Liver (tissue), 3 donors: ENCODE measurements around the gene ADGRF4.

Experiments
- ATF3 ChIP-seq: IDR thresholded peaks from 2 replicates; pipeline ENCODE4 v1.6.1; 2016; ENCODE audit warnings: antibody characterized with exemption
- CTCF ChIP-seq: fragments of 150-350 bp; IDR thresholded peaks from 2 replicates; pipeline ENCODE4 v1.5.1; 2017; ENCODE audit warnings: improper control_type of control experiment, low read depth, low read length; ENCODE audit not compliant: missing input control
- GABPA ChIP-seq, 2 donors: IDR thresholded peaks in 1 of 2; conservative IDR thresholded peaks in 1 of 2; 2 replicates each; pipeline ENCODE4 v1.6.1; 2016; ENCODE audit warnings: antibody characterized with exemption in 2 of 2, mild to moderate bottlenecking in 1 of 2, moderate library complexity in 1 of 2
- NR2F2 ChIP-seq: IDR thresholded peaks from 2 replicates; pipeline ENCODE4 v1.6.1; 2016; ENCODE audit warnings: antibody characterized with exemption
- RAD21 ChIP-seq, 2 donors: IDR thresholded peaks; 2 replicates each; pipeline ENCODE4 v1.6.1; 2016; ENCODE audit warnings: antibody characterized with exemption in 2 of 2, mild to moderate bottlenecking in 2 of 2
- RXRA ChIP-seq, 2 donors: IDR thresholded peaks; 2 replicates each; pipeline ENCODE4 v1.6.1; 2017 to 2018; ENCODE audit warnings: antibody characterized with exemption in 2 of 2, mild to moderate bottlenecking in 1 of 2
- SP1 ChIP-seq: IDR thresholded peaks from 2 replicates; pipeline ENCODE4 v1.6.1; 2018; ENCODE audit warnings: antibody characterized with exemption, mild to moderate bottlenecking
- YY1 ChIP-seq: IDR thresholded peaks from 2 replicates; pipeline ENCODE4 v1.6.1; 2016; ENCODE audit warnings: antibody characterized with exemption, mild to moderate bottlenecking
- TF ChIP-seq, protein P1 (sequence below): IDR thresholded peaks from 2 replicates; pipeline ENCODE4 v1.6.1; 2016; ENCODE audit warnings: antibody characterized with exemption
- TF ChIP-seq, protein P2 (sequence below): IDR thresholded peaks from 2 replicates; pipeline ENCODE4 v1.6.1; 2016; ENCODE audit warnings: antibody characterized with exemption, mild to moderate bottlenecking
- donor health status: healthy.
- donor health status: healthy.

GRCh38 chr6:47715782-47716181, 17.4 kb downstream of the ADGRF4 start:
- no peak for TF ChIP-seq CTCF
- no peak for TF ChIP-seq SP1
- TF ChIP-seq, protein P1, sequence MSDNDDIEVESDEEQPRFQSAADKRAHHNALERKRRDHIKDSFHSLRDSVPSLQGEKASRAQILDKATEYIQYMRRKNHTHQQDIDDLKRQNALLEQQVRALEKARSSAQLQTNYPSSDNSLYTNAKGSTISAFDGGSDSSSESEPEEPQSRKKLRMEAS: no peak
- TF ChIP-seq RAD21 (IDR thresholded peaks at IDR 0.05): no peak
- TF ChIP-seq ATF3: no peak
- TF ChIP-seq RXRA (IDR thresholded peaks at IDR 0.05): no peak
- TF ChIP-seq YY1: no peak
- TF ChIP-seq, protein P2, sequence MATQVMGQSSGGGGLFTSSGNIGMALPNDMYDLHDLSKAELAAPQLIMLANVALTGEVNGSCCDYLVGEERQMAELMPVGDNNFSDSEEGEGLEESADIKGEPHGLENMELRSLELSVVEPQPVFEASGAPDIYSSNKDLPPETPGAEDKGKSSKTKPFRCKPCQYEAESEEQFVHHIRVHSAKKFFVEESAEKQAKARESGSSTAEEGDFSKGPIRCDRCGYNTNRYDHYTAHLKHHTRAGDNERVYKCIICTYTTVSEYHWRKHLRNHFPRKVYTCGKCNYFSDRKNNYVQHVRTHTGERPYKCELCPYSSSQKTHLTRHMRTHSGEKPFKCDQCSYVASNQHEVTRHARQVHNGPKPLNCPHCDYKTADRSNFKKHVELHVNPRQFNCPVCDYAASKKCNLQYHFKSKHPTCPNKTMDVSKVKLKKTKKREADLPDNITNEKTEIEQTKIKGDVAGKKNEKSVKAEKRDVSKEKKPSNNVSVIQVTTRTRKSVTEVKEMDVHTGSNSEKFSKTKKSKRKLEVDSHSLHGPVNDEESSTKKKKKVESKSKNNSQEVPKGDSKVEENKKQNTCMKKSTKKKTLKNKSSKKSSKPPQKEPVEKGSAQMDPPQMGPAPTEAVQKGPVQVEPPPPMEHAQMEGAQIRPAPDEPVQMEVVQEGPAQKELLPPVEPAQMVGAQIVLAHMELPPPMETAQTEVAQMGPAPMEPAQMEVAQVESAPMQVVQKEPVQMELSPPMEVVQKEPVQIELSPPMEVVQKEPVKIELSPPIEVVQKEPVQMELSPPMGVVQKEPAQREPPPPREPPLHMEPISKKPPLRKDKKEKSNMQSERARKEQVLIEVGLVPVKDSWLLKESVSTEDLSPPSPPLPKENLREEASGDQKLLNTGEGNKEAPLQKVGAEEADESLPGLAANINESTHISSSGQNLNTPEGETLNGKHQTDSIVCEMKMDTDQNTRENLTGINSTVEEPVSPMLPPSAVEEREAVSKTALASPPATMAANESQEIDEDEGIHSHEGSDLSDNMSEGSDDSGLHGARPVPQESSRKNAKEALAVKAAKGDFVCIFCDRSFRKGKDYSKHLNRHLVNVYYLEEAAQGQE: no peak
- TF ChIP-seq NR2F2: no peak
- no peak for TF ChIP-seq GABPA (IDR thresholded peaks at IDR 0.05 in 1 of 2, conservative IDR thresholded peaks at IDR 0.05 in 1 of 2)
